DND-41 (cell line): ENCODE data around the gene NIPSNAP3A.

ENCODE experiments used
- CTCF ChIP-seq: IDR thresholded peaks from 2 replicates; pipeline ENCODE4 v1.5.1; 2012; ENCODE audit warnings: borderline replicate concordance, low read length, moderate library complexity, mild to moderate bottlenecking; ENCODE audit not compliant: poor library complexity, severe bottlenecking; ENCODE audit errors: extremely low read depth
- EZH2 ChIP-seq: IDR thresholded peaks from 3 replicates; pipeline ENCODE4 v1.6.1; 2012; ENCODE audit warnings: borderline replicate concordance, low read depth, mild to moderate bottlenecking, moderate library complexity, low read length, inconsistent platforms; ENCODE audit not compliant: severe bottlenecking

- TF ChIP-seq CTCF, result no peak
- no peak for TF ChIP-seq EZH2
Measured at GRCh38 chr9:104778802-104779201, 31.3 kb downstream of the NIPSNAP3A start.
